SU-DHL-6 (cell line): Measurements from ENCODE around the gene IPO9.

Experiments used
- H2AFZ ChIP-seq: fragments of 200-600 bp; sonication (generic); 2 replicates; pipeline ENCODE4 v1.6.1; 2014; ENCODE audit warnings: low read depth, mild to moderate bottlenecking, moderate library complexity, mixed read lengths, antibody characterized with exemption, low read length; ENCODE audit not compliant: severe bottlenecking
- H3F3A ChIP-seq: fragments of 200-600 bp; shearing (Covaris generic); 2 replicates; pipeline ENCODE4 v1.6.0; 2016; ENCODE audit warnings: antibody characterized with exemption, mild to moderate bottlenecking; ENCODE audit not compliant: insufficient read depth
- H3K27ac ChIP-seq: fragments of 200-600 bp; sonication (generic); 2 replicates; pipeline ENCODE4 v1.5.1; 2016; ENCODE audit warnings: low read depth, mild to moderate bottlenecking, low read length, moderate library complexity, mixed read lengths
- H3K27me3 ChIP-seq: fragments of 200-600 bp; sonication (generic), shearing (Covaris generic); 2 replicates; pipeline ENCODE4 v1.6.0; 2014; ENCODE audit warnings: mild to moderate bottlenecking, low read length
- H3K36me3 ChIP-seq: fragments of 200-600 bp; sonication (generic); 2 replicates; pipeline ENCODE4 v1.6.1; 2014; ENCODE audit warnings: mild to moderate bottlenecking, low read length, mixed read lengths
- H3K4me2 ChIP-seq: fragments of 300-600, 200-600 bp; shearing (Covaris generic), sonication (generic); 2 replicates; pipeline ENCODE4 v1.6.0; 2014; ENCODE audit warnings: low read length, low read depth, mild to moderate bottlenecking; ENCODE audit not compliant: poor library complexity, severe bottlenecking
- H3K4me3 ChIP-seq: fragments of 200-600 bp; sonication (generic); 2 replicates; pipeline ENCODE4 v1.5.1; 2014; ENCODE audit warnings: antibody characterized with exemption, low read length, mild to moderate bottlenecking, mixed read lengths; ENCODE audit not compliant: insufficient read depth, poor library complexity, severe bottlenecking
- H3K79me2 ChIP-seq: fragments of 200-600 bp; sonication (generic); 2 replicates; pipeline ENCODE4 v1.6.1; 2014; ENCODE audit warnings: mild to moderate bottlenecking, low read length, moderate library complexity; ENCODE audit not compliant: insufficient read depth
- H3K9ac ChIP-seq: fragments of 200-600 bp; sonication (generic); 2 replicates; pipeline ENCODE4 v1.7.0; 2014; ENCODE audit warnings: mild to moderate bottlenecking, low read length
- H3K9me2 ChIP-seq: fragments of 200-600 bp; sonication (generic); replicated peaks from 2 replicates; pipeline ENCODE4 v1.6.1; 2014; ENCODE audit warnings: low read length; ENCODE audit not compliant: insufficient read depth
- H3K9me3 ChIP-seq: fragments of 200-600 bp; sonication (generic); 2 replicates; pipeline ENCODE4 v1.6.1; 2014; ENCODE audit warnings: low read length, mixed read lengths; ENCODE audit not compliant: insufficient read depth
- H4K20me1 ChIP-seq: fragments of 200-600 bp; sonication (generic); 2 replicates; pipeline ENCODE4 v1.6.1; 2014; ENCODE audit warnings: low read depth, mild to moderate bottlenecking, antibody characterized with exemption, low read length, moderate library complexity, mixed read lengths
- CTCF ChIP-seq: fragments of 200-600 bp; sonication (generic); IDR thresholded peaks from one replicate; pipeline ENCODE4 v1.5.1; 2017; ENCODE audit warnings: antibody characterized with exemption, mild to moderate bottlenecking, low read length, moderate library complexity; ENCODE audit not compliant: insufficient read depth, poor library complexity, severe bottlenecking
- EZH2phosphoT487 ChIP-seq: fragments of 200-600 bp; sonication (generic), shearing (Covaris generic); conservative IDR thresholded peaks from 2 replicates; pipeline ENCODE4 v1.6.1; 2018; ENCODE audit warnings: mild to moderate bottlenecking, antibody characterized with exemption, low read length, moderate library complexity, mixed read lengths

The IPO9 gene

GRCh38 chr1:201781437-201781836, 47.5 kb upstream of the IPO9 start:
- no peak overlapping the region for H3K4me3 ChIP-seq
- H4K20me1 ChIP-seq, result no peaks in the 10 kb centered on the region
- no peak overlapping the region for H2AFZ ChIP-seq
- no peaks in the 10 kb centered on the region for H3K9me2 ChIP-seq
- H3F3A ChIP-seq, result no peaks in the 10 kb centered on the region
- no peaks in the 10 kb centered on the region for H3K9me3 ChIP-seq
- H3K9ac ChIP-seq, result no peak overlapping the region
- no peaks in the 10 kb centered on the region for H3K79me2 ChIP-seq
- H3K27me3 ChIP-seq, result peaks cover 2% of the 10 kb centered on the region; the same call in 1 of the 2 replicates
- H3K27ac ChIP-seq, result no peak overlapping the region
- H3K36me3 ChIP-seq, result no peaks in the 10 kb centered on the region
- TF ChIP-seq EZH2phosphoT487, result no peak
- H3K4me2 ChIP-seq, result no peak overlapping the region

- Histone ChIP-seq H3K27me3 (peaks cover 2% of the 10 kb centered on the region; the same call in 1 of the 2 replicates), H3K9me3 (no peaks in the 10 kb centered on the region), H3K9me2 (no peaks in the 10 kb centered on the region), H3K4me3 (no peak overlapping the region), H3F3A (no peaks in the 10 kb centered on the region), H3K27ac (no peak overlapping the region), H3K36me3 (no peaks in the 10 kb centered on the region), H3K79me2 (no peaks in the 10 kb centered on the region), H2AFZ (no peak overlapping the region), H4K20me1 (no peaks in the 10 kb centered on the region), H3K4me2 (no peak overlapping the region), H3K9ac (no peak overlapping the region)
- TF ChIP-seq EZH2phosphoT487, result no peak
Observed at GRCh38 chr1:201782353-201782752, 46.6 kb upstream of the IPO9 start.

GRCh38 chr1:201783058-201783457, 45.9 kb upstream of the IPO9 start:
- Histone ChIP-seq H3K4me3 (no peak overlapping the region), H3K9me3 (no peaks in the 10 kb centered on the region), H3F3A (no peaks in the 10 kb centered on the region), H4K20me1 (no peaks in the 10 kb centered on the region), H3K27ac (no peak overlapping the region), H3K4me2 (no peak overlapping the region), H2AFZ (no peak overlapping the region), H3K9ac (no peak overlapping the region), H3K36me3 (no peaks in the 10 kb centered on the region), H3K27me3 (peaks cover 2% of the 10 kb centered on the region; the same call in 1 of the 2 replicates), H3K9me2 (no peaks in the 10 kb centered on the region), H3K79me2 (no peaks in the 10 kb centered on the region)
- TF ChIP-seq CTCF (no peak), EZH2phosphoT487 (no peak)

- no peaks in the 10 kb centered on the region for H3K36me3 ChIP-seq
- H3F3A ChIP-seq, result no peaks in the 10 kb centered on the region
- no peak overlapping the region for H3K27ac ChIP-seq
Observed at GRCh38 chr1:201783572-201783971, 45.4 kb upstream of the IPO9 start.

More at GRCh38 chr1:201783572-201783971, 45.4 kb upstream of the IPO9 start:
- no peaks in the 10 kb centered on the region for H3K9me2 ChIP-seq
- H3K79me2 ChIP-seq, result no peaks in the 10 kb centered on the region
- no peak overlapping the region for H3K4me3 ChIP-seq
- H3K9ac ChIP-seq, result no peak overlapping the region
- H2AFZ ChIP-seq, result no peak overlapping the region
- TF ChIP-seq CTCF (no peak), EZH2phosphoT487 (no peak)
- no peak overlapping the region for H3K4me2 ChIP-seq
- H3K27me3 ChIP-seq, result peaks cover 2% of the 10 kb centered on the region; the same call in 1 of the 2 replicates
- H4K20me1 ChIP-seq, result no peaks in the 10 kb centered on the region
- no peaks in the 10 kb centered on the region for H3K9me3 ChIP-seq
